H1 (cell line): Measurements from ENCODE around the gene GABRG3. TPM values are rescaled to one million over a fixed set of nuclear protein-coding genes. Genes with fewer than 3 reads are reported as not detected.
A peak's percentile ranks its signal among the peaks of the same experiment; 100 is the strongest.

Experiments
- CTCF ChIA-PET: fragments of 300-600 bp; sonication (Branson Sonifier 250); formaldehyde crosslinking; loops from one replicate; lab custom pipeline; 2021; ENCODE audit not compliant: partially characterized antibody; lab: Charles Lee
- POLR2A ChIA-PET: fragments of 300-600 bp; sonication (Branson Sonifier 250); formaldehyde crosslinking; loops from one replicate; lab custom pipeline; 2021; ENCODE audit warnings: inconsistent platforms; ENCODE audit not compliant: partially characterized antibody; lab: Charles Lee
- DNase-seq, 2 experiments: peaks; one replicate each; pipeline versions ENCODE4 v3.0.0 to v3.0.0-alpha.2; 2010 to 2022; ENCODE audit warnings: low spot score in 2 of 2, low read depth in 1 of 2, mixed read lengths in 1 of 2
- FAIRE-seq: peaks from 2 replicates; lab custom pipeline; 2011; peaks lifted over from hg19 to GRCh38; lab: Jason Lieb, UNC
- H2AFZ ChIP-seq: 2 replicates; pipeline ENCODE4 v1.8.1; 2012; ENCODE audit warnings: low read length, inconsistent platforms
- H2AK5ac ChIP-seq: 2 replicates; pipeline ENCODE4 v1.6.1; 2013; ENCODE audit warnings: low read depth, low read length
- H2BK120ac ChIP-seq: replicated peaks from 2 replicates; pipeline ENCODE3; 2013; ENCODE audit warnings: low read depth, low read length, inconsistent platforms
- H2BK12ac ChIP-seq: 2 replicates; pipeline ENCODE4 v1.6.1; 2013; ENCODE audit warnings: low read depth, low read length
- H2BK15ac ChIP-seq: 2 replicates; pipeline ENCODE4 v1.6.1; 2013; ENCODE audit warnings: low read length
- H2BK20ac ChIP-seq: 2 replicates; pipeline ENCODE4 v1.6.1; 2013; ENCODE audit warnings: low read length
- H2BK5ac ChIP-seq: 2 replicates; pipeline ENCODE4 v1.6.1; 2013; ENCODE audit warnings: low read depth, low read length
- H3K14ac ChIP-seq: 2 replicates; pipeline ENCODE4 v1.6.1; 2013; ENCODE audit warnings: inconsistent platforms; ENCODE audit not compliant: insufficient read length
- H3K18ac ChIP-seq: 2 replicates; pipeline ENCODE4 v1.6.1; 2013; ENCODE audit warnings: low read length; ENCODE audit errors: extremely low read depth
- H3K23ac ChIP-seq: 2 replicates; pipeline ENCODE4 v1.6.1; 2013; ENCODE audit warnings: inconsistent platforms; ENCODE audit not compliant: insufficient read length
- H3K23me2 ChIP-seq: 2 replicates; pipeline ENCODE4 v1.6.1; 2013; ENCODE audit warnings: low read depth, low read length
- H3K27ac ChIP-seq: 2 replicates; pipeline ENCODE4 v1.6.1; 2011; ENCODE audit warnings: low read depth, low read length, inconsistent platforms
- H3K27me3 ChIP-seq, 4 experiments: replicated peaks in 1 of 4; 1 replicate in 1 of 4; 2 replicates in 3 of 4; pipeline versions ENCODE4 v1.6.1 to v1.8.1; 2011 to 2013; ENCODE audit warnings: low read length in 3 of 4, mild to moderate bottlenecking in 3 of 4, inconsistent platforms in 2 of 4, mixed read lengths in 2 of 4, moderate library complexity in 1 of 4; ENCODE audit not compliant: control insufficient read depth in 3 of 4, insufficient read depth in 3 of 4; ENCODE audit errors: extremely low read depth in 1 of 4
- H3K36me3 ChIP-seq, 4 experiments: 2 replicates each; pipeline versions ENCODE4 v1.6.1 to v1.8.1; 2011 to 2013; ENCODE audit warnings: mild to moderate bottlenecking in 4 of 4, low read length in 3 of 4, moderate library complexity in 2 of 4, control low read depth in 1 of 4, inconsistent platforms in 1 of 4; ENCODE audit not compliant: insufficient read depth in 4 of 4, control insufficient read depth in 2 of 4
- H3K4ac ChIP-seq: replicated peaks from 2 replicates; pipeline ENCODE3; 2013; ENCODE audit warnings: low read length, low read depth, mixed read lengths, inconsistent platforms; ENCODE audit not compliant: insufficient read length
- H3K4me1 ChIP-seq, 4 experiments: replicated peaks in 1 of 4; 1 replicate in 1 of 4; 2 replicates in 3 of 4; pipeline versions ENCODE4 v1.6.1 to v1.8.1; 2011 to 2013; ENCODE audit warnings: low read length in 3 of 4, inconsistent platforms in 2 of 4, mixed read lengths in 1 of 4; ENCODE audit not compliant: insufficient read depth in 4 of 4, control insufficient read depth in 3 of 4
- H3K4me2 ChIP-seq, 2 experiments: 2 replicates each; pipeline versions ENCODE4 v1.6.1 to v1.8.1; 2011 to 2013; ENCODE audit warnings: low read depth in 2 of 2, low read length in 2 of 2, control low read depth in 1 of 2, inconsistent platforms in 1 of 2, mild to moderate bottlenecking in 1 of 2; ENCODE audit not compliant: insufficient read depth in 1 of 2
- H3K4me3 ChIP-seq, 4 experiments: fragments of 200-600, 300-600 bp in 1 of 4; sonication (generic), shearing (Covaris generic), sonication (Bioruptor Twin) in 1 of 4; 2 replicates each; pipeline versions ENCODE4 v1.5.1 to v1.8.1; 2011 to 2016; ENCODE audit warnings: low read length in 4 of 4, low read depth in 3 of 4, control low read depth in 2 of 4, inconsistent platforms in 2 of 4, mild to moderate bottlenecking in 2 of 4, mixed read lengths in 1 of 4, moderate library complexity in 1 of 4; ENCODE audit not compliant: insufficient read depth in 2 of 4; ENCODE audit errors: extremely low read depth in 1 of 4
- H3K56ac ChIP-seq: replicated peaks from 2 replicates; pipeline ENCODE3; 2013; ENCODE audit warnings: low read depth, mild to moderate bottlenecking, mixed read lengths, low read length, inconsistent platforms; ENCODE audit not compliant: insufficient read length
- H3K79me1 ChIP-seq: 2 replicates; pipeline ENCODE4 v1.6.1; 2013; ENCODE audit warnings: low read depth, low read length, control low read depth
- H3K79me2 ChIP-seq, 2 experiments: 2 replicates each; pipeline versions ENCODE4 v1.6.1 to v1.8.1; 2012 to 2013; ENCODE audit warnings: low read length in 2 of 2, mild to moderate bottlenecking in 2 of 2, inconsistent platforms in 1 of 2; ENCODE audit not compliant: insufficient read depth in 2 of 2, control insufficient read depth in 1 of 2
- H3K9ac ChIP-seq, 4 experiments: replicated peaks in 1 of 4; 1 replicate in 1 of 4; 2 replicates in 3 of 4; pipeline versions ENCODE4 v1.6.1 to v1.8.1; 2011 to 2013; ENCODE audit warnings: low read depth in 3 of 4, low read length in 3 of 4, control low read depth in 2 of 4, mild to moderate bottlenecking in 2 of 4, moderate library complexity in 2 of 4, inconsistent platforms in 1 of 4; ENCODE audit errors: extremely low read depth in 1 of 4
- H3K9me3 ChIP-seq, 2 experiments: 2 replicates each; pipeline versions ENCODE4 v1.6.1 to v1.8.1; 2012 to 2013; ENCODE audit warnings: mild to moderate bottlenecking in 2 of 2, moderate library complexity in 2 of 2, control low read depth in 1 of 2, inconsistent platforms in 1 of 2, low read depth in 1 of 2, low read length in 1 of 2, mixed read lengths in 1 of 2; ENCODE audit not compliant: insufficient read depth in 2 of 2
- H4K20me1 ChIP-seq, 2 experiments: replicated peaks in 1 of 2; 2 replicates each; pipeline versions ENCODE3 to v1.8.1; 2011 to 2013; ENCODE audit warnings: inconsistent platforms in 2 of 2, low read length in 2 of 2, mild to moderate bottlenecking in 1 of 2; ENCODE audit not compliant: insufficient read depth in 2 of 2, control insufficient read depth in 1 of 2
- H4K5ac ChIP-seq: 2 replicates; pipeline ENCODE4 v1.6.1; 2013; ENCODE audit warnings: low read length, low read depth, mixed read lengths, inconsistent platforms; ENCODE audit not compliant: insufficient read length
- H4K8ac ChIP-seq: 2 replicates; pipeline ENCODE4 v1.8.0; 2013; ENCODE audit warnings: mild to moderate bottlenecking, moderate library complexity, low read length, inconsistent platforms; ENCODE audit not compliant: insufficient read depth; ENCODE audit errors: extremely low read depth
- H4K91ac ChIP-seq: replicated peaks from 2 replicates; pipeline ENCODE3; 2013; ENCODE audit warnings: low read length, mixed read lengths, inconsistent platforms; ENCODE audit not compliant: insufficient read length
- CBX5 ChIP-seq: fragments of 300-800, 300-1000 bp; sonication (generic); IDR thresholded peaks from 2 replicates; pipeline ENCODE4 v1.7.1; 2016; ENCODE audit warnings: antibody characterized with exemption, low read length, low read depth
- HDAC6 ChIP-seq: IDR thresholded peaks from one replicate; pipeline ENCODE4 v1.7.1; 2012; ENCODE audit warnings: low read depth, mild to moderate bottlenecking, inconsistent platforms, low read length, moderate library complexity
- RFX5 ChIP-seq: IDR thresholded peaks from 2 replicates; pipeline ENCODE4 v1.6.1; 2011; ENCODE audit warnings: low read depth, low read length, improper control_type of control experiment, borderline replicate concordance
- SP2 ChIP-seq: IDR thresholded peaks from 2 replicates; pipeline ENCODE4 v1.6.1; 2012; ENCODE audit warnings: mild to moderate bottlenecking, low read length, inconsistent platforms
- WGBS, 2 experiments: shearing (Covaris generic) in 1 of 2; methylation state at CpG; one replicate each; pipeline versions ENCODE4 v1.1.6 to v1.1.7; 2013 to 2015; ENCODE audit warnings: low lambda C conversion rate in 2 of 2, mixed read lengths in 2 of 2, inconsistent platforms in 1 of 2, low coverage in 1 of 2, missing lambda C conversion rate in 1 of 2; ENCODE audit not compliant: insufficient replicate concordance in 2 of 2, insufficient coverage in 1 of 2, insufficient read length in 1 of 2; ENCODE audit errors: extremely low coverage in 1 of 2, missing lambda C conversion rate in 1 of 2; 5-methylcytosine and 5-hydroxymethylcytosine counted together
- polyA plus RNA-seq, 7 experiments: library from polyadenylated mRNA; depleted of rRNA in 3 of 7; stranded (reverse) in 5 of 7; unstranded in 2 of 7; fragments of >200 nt in 5 of 7; fragments of 200-250 nt in 2 of 7; gene quantifications; 1 replicate in 5 of 7; 2 replicates in 1 of 7; 4 replicates in 1 of 7; pipeline versions ENCODE4 v1.2.1 to v1.2.3, GENCODE V29; 2011 to 2013; ENCODE audit warnings: missing spikeins in 2 of 7, mixed read lengths in 2 of 7
- total RNA-seq: library from RNA; stranded (reverse); fragmentation: NEBNext Ultra II Directional; extraction: Animal tissue kit (Norgen Biotek cat#: 25700); gene quantifications from 2 replicates; pipeline ENCODE4 v1.2.1, GENCODE V29; 2021

The GABRG3 gene
- total and polyA plus RNA-seq, 2 of the 8 experiments (the other 6 are each of a cell fraction or from before 2014, with no cell fraction given) = 0.17 to 0.80 TPM

DNA sequence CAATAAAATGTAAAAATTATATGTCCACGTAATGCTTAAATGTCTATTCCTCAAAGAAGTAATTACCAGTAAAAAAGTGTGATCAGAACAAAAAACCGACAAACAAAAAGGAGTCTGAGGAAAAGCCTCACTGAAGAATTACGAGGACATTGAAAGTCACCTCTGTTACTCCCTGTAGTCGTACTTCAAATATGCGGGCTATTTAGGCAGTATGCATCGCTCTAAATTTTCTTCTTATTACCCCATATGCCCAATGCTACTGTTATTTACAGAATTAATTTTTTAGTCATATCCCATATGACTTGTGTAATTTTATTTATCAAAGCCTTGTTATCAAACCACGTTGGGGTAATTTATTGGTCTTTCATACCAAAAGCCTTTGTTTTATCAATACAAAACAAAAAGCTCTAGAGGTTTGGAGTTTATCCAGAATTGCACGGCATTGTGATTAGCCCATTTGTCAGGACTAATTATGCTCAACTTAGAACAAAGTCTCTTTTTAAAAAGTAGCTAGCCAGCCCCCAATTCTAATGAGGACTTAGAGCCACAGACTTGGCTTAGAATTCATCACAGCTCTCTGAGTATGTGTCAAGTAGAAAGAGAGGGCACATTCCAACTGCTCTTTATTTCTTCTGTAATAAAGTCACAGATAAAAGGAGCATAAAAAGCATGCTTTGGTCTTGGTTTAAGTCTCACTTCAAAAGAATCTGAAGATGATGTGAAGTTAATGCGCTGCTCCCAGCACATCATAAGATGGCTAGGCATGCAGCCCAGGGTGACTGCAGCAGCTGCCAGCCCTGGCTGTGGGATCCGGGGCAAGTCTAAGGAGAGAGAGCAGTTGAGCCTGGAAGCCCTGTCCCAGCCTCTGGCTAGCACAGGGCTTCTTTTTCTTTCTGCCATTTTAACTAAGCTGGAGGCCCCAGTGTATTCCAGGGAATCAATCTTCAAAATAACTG, 521.0 kb downstream of the GABRG3 start:
- H3K36me3 ChIP-seq = no peaks in the 10 kb centered on the region
- H3K9me3 ChIP-seq = no peaks in the 10 kb centered on the region
- H3K27ac ChIP-seq = no peak overlapping the region
- H2AK5ac ChIP-seq = no peak overlapping the region
- no peak overlapping the region for H2BK20ac ChIP-seq
- no peak overlapping the region for H2AFZ ChIP-seq
- no peak overlapping the region for H3K4me2 ChIP-seq
- H2BK120ac ChIP-seq = no peak overlapping the region
- 0 out of 2 replicates have a peak overlapping the region, but pooled peaks have one; percentile 25 for H2BK15ac ChIP-seq
- no peaks in the 10 kb centered on the region for H4K20me1 ChIP-seq
- no peaks in the 10 kb centered on the region for H3K79me1 ChIP-seq
- WGBS, 2 experiments = 89% methylated on average over 10 of the region's 10 CpGs; no CpG with 5 or more reads in 1 of the 2 experiments
- peaks cover 3 to 6% (median 4%) of the 10 kb centered on the region in 4 experiments; a peak in 6 of 7 replicates for H3K4me1 ChIP-seq
- no peaks in the 10 kb centered on the region for H3K27me3 ChIP-seq
- peak overlapping the region; percentile 46 for H3K4ac ChIP-seq
- no peak overlapping the region for H2BK12ac ChIP-seq
- H3K9ac ChIP-seq = no peak overlapping the region
- H3K79me2 ChIP-seq = no peaks in the 10 kb centered on the region
- no peak overlapping the region for H3K56ac ChIP-seq
- H4K91ac ChIP-seq = peak overlapping the region; percentile 59
- FAIRE-seq (no peak), DNase-seq (no peak)
- no peak overlapping the region for H3K23ac ChIP-seq
- H3K23me2 ChIP-seq = no peaks in the 10 kb centered on the region
- ChIA-PET CTCF (interaction anchor here (0.6 kb wide), 1 partner anchor 984 kb away, joined by 3 read pairs; no protein-coding TSS in a partner anchor), POLR2A (no interaction called here)
- H4K8ac ChIP-seq = no peak overlapping the region
- TF ChIP-seq CBX5 = no peak
- TF ChIP-seq SP2 = no peak
- no peak for TF ChIP-seq RFX5
- TF ChIP-seq HDAC6 = no peak
- H4K5ac ChIP-seq = no peak overlapping the region
- no peak overlapping the region; the same call in 1 of the 2 replicates for H3K18ac ChIP-seq
- no peak overlapping the region for H2BK5ac ChIP-seq
- no peak overlapping the region for H3K14ac ChIP-seq
- no peak overlapping the region for H3K4me3 ChIP-seq
